ENCODE results near the gene PKHD1. TPM values are rescaled to one million over a fixed set of nuclear protein-coding genes. Genes with fewer than 3 reads are reported as not detected.

Gene PKHD1
- total RNA-seq, 1 experiment from 2014 or later: not detected

GRCh38 chr6:51996296-51996947 lies 91.0 kb downstream of the PKHD1 start:
- in situ Hi-C loops (cut with HindIII; ENCODE audit: low pct_unique_long_range_greater_than_20kb, low sequenced_read_pairs) (no loop called here), intact Hi-C loops (cut with micrococcal nuclease; ENCODE audit: unreplicated experiment) (no loop called here)
- TF ChIP-seq, protein P1, sequence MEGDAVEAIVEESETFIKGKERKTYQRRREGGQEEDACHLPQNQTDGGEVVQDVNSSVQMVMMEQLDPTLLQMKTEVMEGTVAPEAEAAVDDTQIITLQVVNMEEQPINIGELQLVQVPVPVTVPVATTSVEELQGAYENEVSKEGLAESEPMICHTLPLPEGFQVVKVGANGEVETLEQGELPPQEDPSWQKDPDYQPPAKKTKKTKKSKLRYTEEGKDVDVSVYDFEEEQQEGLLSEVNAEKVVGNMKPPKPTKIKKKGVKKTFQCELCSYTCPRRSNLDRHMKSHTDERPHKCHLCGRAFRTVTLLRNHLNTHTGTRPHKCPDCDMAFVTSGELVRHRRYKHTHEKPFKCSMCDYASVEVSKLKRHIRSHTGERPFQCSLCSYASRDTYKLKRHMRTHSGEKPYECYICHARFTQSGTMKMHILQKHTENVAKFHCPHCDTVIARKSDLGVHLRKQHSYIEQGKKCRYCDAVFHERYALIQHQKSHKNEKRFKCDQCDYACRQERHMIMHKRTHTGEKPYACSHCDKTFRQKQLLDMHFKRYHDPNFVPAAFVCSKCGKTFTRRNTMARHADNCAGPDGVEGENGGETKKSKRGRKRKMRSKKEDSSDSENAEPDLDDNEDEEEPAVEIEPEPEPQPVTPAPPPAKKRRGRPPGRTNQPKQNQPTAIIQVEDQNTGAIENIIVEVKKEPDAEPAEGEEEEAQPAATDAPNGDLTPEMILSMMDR (IDR thresholded peaks at IDR 0.05): no peak
- TF ChIP-seq SIN3A (IDR thresholded peaks at IDR 0.05; ENCODE audit: borderline replicate concordance, insufficient read depth, low read depth, low read length) (no peak), POLR2AphosphoS5 (IDR thresholded peaks at IDR 0.05; ENCODE audit: low read depth, low read length) (no peak), TCF7L2 (IDR thresholded peaks at IDR 0.05; ENCODE audit: low read depth, low read length) (no peak)
- TF ChIP-seq, protein P2, sequence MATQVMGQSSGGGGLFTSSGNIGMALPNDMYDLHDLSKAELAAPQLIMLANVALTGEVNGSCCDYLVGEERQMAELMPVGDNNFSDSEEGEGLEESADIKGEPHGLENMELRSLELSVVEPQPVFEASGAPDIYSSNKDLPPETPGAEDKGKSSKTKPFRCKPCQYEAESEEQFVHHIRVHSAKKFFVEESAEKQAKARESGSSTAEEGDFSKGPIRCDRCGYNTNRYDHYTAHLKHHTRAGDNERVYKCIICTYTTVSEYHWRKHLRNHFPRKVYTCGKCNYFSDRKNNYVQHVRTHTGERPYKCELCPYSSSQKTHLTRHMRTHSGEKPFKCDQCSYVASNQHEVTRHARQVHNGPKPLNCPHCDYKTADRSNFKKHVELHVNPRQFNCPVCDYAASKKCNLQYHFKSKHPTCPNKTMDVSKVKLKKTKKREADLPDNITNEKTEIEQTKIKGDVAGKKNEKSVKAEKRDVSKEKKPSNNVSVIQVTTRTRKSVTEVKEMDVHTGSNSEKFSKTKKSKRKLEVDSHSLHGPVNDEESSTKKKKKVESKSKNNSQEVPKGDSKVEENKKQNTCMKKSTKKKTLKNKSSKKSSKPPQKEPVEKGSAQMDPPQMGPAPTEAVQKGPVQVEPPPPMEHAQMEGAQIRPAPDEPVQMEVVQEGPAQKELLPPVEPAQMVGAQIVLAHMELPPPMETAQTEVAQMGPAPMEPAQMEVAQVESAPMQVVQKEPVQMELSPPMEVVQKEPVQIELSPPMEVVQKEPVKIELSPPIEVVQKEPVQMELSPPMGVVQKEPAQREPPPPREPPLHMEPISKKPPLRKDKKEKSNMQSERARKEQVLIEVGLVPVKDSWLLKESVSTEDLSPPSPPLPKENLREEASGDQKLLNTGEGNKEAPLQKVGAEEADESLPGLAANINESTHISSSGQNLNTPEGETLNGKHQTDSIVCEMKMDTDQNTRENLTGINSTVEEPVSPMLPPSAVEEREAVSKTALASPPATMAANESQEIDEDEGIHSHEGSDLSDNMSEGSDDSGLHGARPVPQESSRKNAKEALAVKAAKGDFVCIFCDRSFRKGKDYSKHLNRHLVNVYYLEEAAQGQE (IDR thresholded peaks at IDR 0.05; ENCODE audit: insufficient read depth in 1 of 2, low read depth in 2 of 2, low read length in 1 of 2): no peak
- BruUV-seq (replicated peaks): no TSS peak
- ChIA-PET POLR2A (no interaction called here), CTCF (no interaction called here)
- Histone ChIP-seq H3K4me3 (ENCODE audit: low read depth in 2 of 2, low read length in 2 of 2) (no peak overlapping the region), H3K4me1 (ENCODE audit: control insufficient read depth, insufficient read depth, low read length) (no peaks in the 10 kb centered on the region), H3K27me3 (ENCODE audit: control insufficient read depth, insufficient read depth, low read length) (no peaks in the 10 kb centered on the region; the same call in 1 of the 2 replicates), H3K27ac (ENCODE audit: low read length) (no peak overlapping the region), H3K9me3 (ENCODE audit: control insufficient read depth, insufficient read depth, low read depth, low read length) (no peaks in the 10 kb centered on the region), H3K36me3 (ENCODE audit: control insufficient read depth, insufficient read depth, low read length) (no peaks in the 10 kb centered on the region)
- no peak for DNase-seq (ENCODE audit: low read depth, low spot score)
- no peak for ATAC-seq

DNA sequence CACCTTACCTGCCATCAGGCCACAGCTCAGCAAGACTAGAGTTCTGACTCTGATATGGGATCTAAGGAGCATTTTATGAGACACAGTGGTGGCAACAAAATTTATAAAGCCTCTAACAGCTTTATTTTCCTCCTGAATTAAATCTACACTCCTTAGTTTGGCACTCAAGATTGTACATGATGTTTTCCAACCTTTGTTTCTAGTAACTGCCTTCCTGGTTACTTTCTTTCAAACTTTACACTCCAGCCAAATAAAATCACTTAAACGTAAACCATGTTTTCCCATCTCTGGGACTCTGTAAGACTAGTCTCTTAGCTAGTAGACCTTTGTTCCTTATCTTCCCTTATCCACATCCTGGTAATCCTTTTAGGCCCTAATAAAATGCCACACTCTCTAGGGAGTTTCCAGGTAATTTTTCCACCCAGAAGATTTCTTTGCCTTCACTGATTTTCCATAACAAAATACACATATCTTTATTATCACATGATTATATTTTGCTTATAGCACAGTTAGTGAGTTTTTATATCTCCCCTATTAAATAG lies 92.1 kb downstream of the PKHD1 start:
- POLR2A ChIA-PET: no interaction called here
- no peak for DNase-seq (ENCODE audit: low read depth, low spot score)
- intact Hi-C loops (cut with micrococcal nuclease; ENCODE audit: unreplicated experiment): no loop called here
- Histone ChIP-seq H3K27me3 (ENCODE audit: control insufficient read depth, insufficient read depth, low read length) (no peaks in the 10 kb centered on the region; the same call in 1 of the 2 replicates), H3K36me3 (ENCODE audit: control insufficient read depth, insufficient read depth, low read length) (no peaks in the 10 kb centered on the region), H3K9me3 (ENCODE audit: control insufficient read depth, insufficient read depth, low read depth, low read length) (no peaks in the 10 kb centered on the region), H3K4me3 (ENCODE audit: low read depth in 2 of 2, low read length in 2 of 2) (no peak overlapping the region), H3K27ac (ENCODE audit: low read length) (no peak overlapping the region), H3K4me1 (ENCODE audit: control insufficient read depth, insufficient read depth, low read length) (no peaks in the 10 kb centered on the region)
- no TSS peak for BruUV-seq (replicated peaks)
- in situ Hi-C loops (cut with HindIII; ENCODE audit: low pct_unique_long_range_greater_than_20kb, low sequenced_read_pairs): no loop called here
- no peak for ATAC-seq
- CTCF ChIA-PET: no interaction called here
- TF ChIP-seq TCF7L2 (IDR thresholded peaks at IDR 0.05; ENCODE audit: low read depth, low read length) (no peak), POLR2AphosphoS5 (IDR thresholded peaks at IDR 0.05; ENCODE audit: low read depth, low read length) (no peak), SIN3A (IDR thresholded peaks at IDR 0.05; ENCODE audit: borderline replicate concordance, insufficient read depth, low read depth, low read length) (no peak)
- TF ChIP-seq, protein P1 (IDR thresholded peaks at IDR 0.05): no peak
- TF ChIP-seq, protein P2 (IDR thresholded peaks at IDR 0.05; ENCODE audit: insufficient read depth in 1 of 2, low read depth in 2 of 2, low read length in 1 of 2): no peak
